PC-9 (cell line): ENCODE data around the gene DAND5.

Experiments used
- EZH2 ChIP-seq: fragments of 200-600 bp; sonication (generic); IDR thresholded peaks from 2 replicates; pipeline ENCODE4 v1.8.0; 2017; ENCODE audit warnings: antibody characterized with exemption, low read depth
- TF ChIP-seq, protein P1 (sequence below): fragments of 200-600 bp; sonication (generic); conservative IDR thresholded peaks from 2 replicates; pipeline ENCODE4 v1.6.1; 2017; ENCODE audit warnings: mixed run types, antibody characterized with exemption, mild to moderate bottlenecking, moderate library complexity

DNA sequence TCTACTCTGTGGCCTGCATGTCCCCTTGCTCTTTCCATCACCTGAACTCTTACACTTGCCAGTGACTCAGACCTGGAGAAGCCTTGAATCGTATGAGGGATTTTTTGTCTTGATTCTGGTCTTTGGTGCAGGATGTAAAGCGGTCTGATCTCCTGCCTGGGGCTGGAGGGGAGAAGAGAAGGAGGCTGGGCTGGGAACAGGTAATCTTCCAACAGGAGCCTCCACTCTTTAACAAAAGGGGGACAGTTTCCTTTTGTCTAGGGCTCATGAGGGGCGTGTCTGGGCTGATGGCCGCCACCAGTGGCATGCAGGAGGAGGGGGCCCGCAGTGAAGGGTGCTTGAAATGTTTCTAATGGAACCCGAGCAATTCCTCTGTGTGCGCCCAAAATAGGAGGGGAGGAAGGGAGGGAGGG lies 50.6 kb downstream of the DAND5 start:
- TF ChIP-seq, protein P1, sequence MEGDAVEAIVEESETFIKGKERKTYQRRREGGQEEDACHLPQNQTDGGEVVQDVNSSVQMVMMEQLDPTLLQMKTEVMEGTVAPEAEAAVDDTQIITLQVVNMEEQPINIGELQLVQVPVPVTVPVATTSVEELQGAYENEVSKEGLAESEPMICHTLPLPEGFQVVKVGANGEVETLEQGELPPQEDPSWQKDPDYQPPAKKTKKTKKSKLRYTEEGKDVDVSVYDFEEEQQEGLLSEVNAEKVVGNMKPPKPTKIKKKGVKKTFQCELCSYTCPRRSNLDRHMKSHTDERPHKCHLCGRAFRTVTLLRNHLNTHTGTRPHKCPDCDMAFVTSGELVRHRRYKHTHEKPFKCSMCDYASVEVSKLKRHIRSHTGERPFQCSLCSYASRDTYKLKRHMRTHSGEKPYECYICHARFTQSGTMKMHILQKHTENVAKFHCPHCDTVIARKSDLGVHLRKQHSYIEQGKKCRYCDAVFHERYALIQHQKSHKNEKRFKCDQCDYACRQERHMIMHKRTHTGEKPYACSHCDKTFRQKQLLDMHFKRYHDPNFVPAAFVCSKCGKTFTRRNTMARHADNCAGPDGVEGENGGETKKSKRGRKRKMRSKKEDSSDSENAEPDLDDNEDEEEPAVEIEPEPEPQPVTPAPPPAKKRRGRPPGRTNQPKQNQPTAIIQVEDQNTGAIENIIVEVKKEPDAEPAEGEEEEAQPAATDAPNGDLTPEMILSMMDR = no peak
- no peak for TF ChIP-seq EZH2
